Measurements from ENCODE around the gene CAPN7. TPM values are rescaled to one million over a fixed set of nuclear protein-coding genes. Genes with fewer than 3 reads are reported as not detected.

Gene CAPN7
- 15.6 and 27.3 TPM in 2 replicates for total RNA-seq (ENCODE audit: low replicate concordance)

GRCh38 chr3:15205934-15206661 lies at the start of gene CAPN7:
TSS of gene CAPN7 (plus strand) at chr3:15206246. CDS start at chr3:15206496, 250 bp downstream.

Other genes starting within 250 kb of the CAPN7 start
- 15.9 and 25.3 TPM in 2 replicates for gene MRPS25, start 140.9 kb upstream of the CAPN7 start, total RNA-seq (ENCODE audit: low replicate concordance)
- 18.9 and 26.3 TPM in 2 replicates for gene RBSN, start 107.1 kb upstream of the CAPN7 start, total RNA-seq (ENCODE audit: low replicate concordance)
- gene SH3BP5, start 126.3 kb downstream of the CAPN7 start, total RNA-seq (ENCODE audit: low replicate concordance), result 30.6 and 37.9 TPM in 2 replicates
- 21.8 and 23.5 TPM in 2 replicates for gene METTL6, start 221.3 kb downstream of the CAPN7 start, total RNA-seq (ENCODE audit: low replicate concordance)
- gene EAF1, start 221.4 kb downstream of the CAPN7 start, total RNA-seq (ENCODE audit: low replicate concordance), result 20.1 and 22.9 TPM in 2 replicates